ENCODE data around the gene RTL9.
"Not testable (repeated sequence)": the region's sequence is repeated elsewhere in the genome, so short reads cannot be mapped to it uniquely, and the experiment has no call there.

Gene RTL9

GRCh38 chrX:110406250-110406649, 47.6 kb downstream of the RTL9 start:
- DNase-seq (ENCODE audit: low read depth in 2 of 2), result not testable (repeated sequence)

GRCh38 chrX:110406822-110407221, 48.2 kb downstream of the RTL9 start:
- no peak for DNase-seq (ENCODE audit: low read depth in 2 of 2)

- peak; percentile 6 to 21 for DNase-seq (ENCODE audit: low read depth in 2 of 2)
These were observed 49.4 kb downstream of the RTL9 start for GRCh38 chrX:110407910-110408545.
